Activated effector memory CD4-positive, alpha-beta T cell treated with anti-CD3 and anti-CD28 coated beads, Interleukin-2, amount 50 U/mL, for 16 hours (primary cell): ENCODE data around the gene SPCS3.

Source experiments
- DNase-seq: peaks from one replicate; pipeline ENCODE4 v3.0.0-alpha.2; 2020

The SPCS3 gene

DNA sequence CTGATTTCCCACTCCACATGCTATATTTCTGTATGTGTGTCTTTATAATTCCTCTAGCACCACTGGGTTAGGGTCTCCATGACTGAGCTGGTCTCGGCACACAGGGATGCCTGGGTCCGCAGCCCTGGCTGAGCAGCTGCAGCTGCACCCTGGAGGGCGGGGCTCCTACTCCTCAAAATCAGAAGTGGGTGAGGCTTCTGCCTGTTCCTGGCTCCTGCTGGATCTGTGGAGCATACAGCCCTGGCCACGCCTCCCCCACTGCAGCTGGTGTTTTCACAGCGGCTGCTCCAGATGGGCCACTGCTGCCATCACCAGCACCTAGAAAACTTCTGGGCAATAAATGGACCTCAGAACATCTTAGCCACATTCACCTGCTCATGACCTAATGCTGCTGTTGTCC lies 30.9 kb downstream of the SPCS3 start:
- DNase-seq = no peak

GRCh38 chr4:176354884-176355283 lies 35.1 kb downstream of the SPCS3 start:
- DNase-seq = no peak

- DNase-seq = no peak
Measured at GRCh38 chr4:176357359-176358082, 37.8 kb downstream of the SPCS3 start.

- no peak for DNase-seq
Measured at GRCh38 chr4:176358083-176358469, 38.3 kb downstream of the SPCS3 start.

DNA sequence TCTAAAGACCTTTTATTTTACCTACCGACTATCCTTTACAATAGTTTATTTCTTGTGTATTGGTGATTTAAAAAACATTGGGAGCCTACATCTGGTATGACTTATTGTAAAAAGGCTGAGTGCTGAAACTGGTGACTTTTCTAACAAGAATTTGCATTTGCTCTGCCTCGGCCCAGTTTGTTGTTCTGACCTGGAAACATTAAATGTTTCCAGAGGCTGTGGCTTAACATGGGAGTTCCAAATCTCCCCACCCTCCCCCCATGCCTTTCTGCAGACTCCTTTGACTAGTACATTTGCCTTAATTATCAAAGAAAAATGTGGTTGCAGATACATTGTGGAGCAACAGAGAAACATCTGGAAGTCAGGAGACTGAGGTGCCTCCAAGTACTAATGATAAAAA lies 39.8 kb downstream of the SPCS3 start:
- no peak for DNase-seq

DNA sequence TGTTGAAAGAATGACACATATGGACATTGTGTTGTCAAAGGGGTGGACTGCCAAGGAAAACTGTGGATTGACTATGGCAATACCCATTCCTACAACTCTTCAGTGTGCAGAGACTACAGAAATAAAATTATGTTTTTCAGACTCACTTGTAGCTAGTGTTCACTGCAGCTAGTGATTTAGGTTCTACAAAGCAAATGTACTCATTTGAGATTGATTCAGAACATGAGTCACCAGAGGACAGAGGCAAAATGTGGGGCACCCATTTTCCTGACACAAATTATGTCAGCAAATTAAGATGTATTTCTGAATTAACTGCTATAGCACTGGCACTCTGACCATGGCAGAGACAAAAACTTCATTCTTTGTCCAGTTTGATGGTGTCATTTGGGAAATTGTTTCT lies 40.7 kb downstream of the SPCS3 start:
- no peak for DNase-seq

DNA sequence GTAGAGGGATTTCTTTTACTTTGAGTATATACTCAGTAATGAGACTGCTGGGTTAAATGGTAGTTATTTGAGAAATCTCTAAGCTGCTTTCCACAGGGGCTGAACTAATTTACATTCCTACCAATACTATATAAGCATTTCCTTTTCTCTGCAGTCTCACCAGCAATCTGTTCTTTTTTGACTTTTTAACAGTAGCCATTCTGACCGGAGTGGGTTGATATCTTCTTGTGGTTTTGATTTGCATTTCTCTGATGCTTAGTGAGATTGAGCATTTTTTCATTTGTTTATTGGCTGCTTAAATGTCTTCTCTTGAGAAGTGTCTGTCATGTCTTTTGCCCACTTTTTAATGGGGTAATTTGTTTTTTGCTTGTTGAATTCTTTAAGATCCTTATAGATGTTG lies 43.3 kb downstream of the SPCS3 start:
- no peak for DNase-seq

DNA sequence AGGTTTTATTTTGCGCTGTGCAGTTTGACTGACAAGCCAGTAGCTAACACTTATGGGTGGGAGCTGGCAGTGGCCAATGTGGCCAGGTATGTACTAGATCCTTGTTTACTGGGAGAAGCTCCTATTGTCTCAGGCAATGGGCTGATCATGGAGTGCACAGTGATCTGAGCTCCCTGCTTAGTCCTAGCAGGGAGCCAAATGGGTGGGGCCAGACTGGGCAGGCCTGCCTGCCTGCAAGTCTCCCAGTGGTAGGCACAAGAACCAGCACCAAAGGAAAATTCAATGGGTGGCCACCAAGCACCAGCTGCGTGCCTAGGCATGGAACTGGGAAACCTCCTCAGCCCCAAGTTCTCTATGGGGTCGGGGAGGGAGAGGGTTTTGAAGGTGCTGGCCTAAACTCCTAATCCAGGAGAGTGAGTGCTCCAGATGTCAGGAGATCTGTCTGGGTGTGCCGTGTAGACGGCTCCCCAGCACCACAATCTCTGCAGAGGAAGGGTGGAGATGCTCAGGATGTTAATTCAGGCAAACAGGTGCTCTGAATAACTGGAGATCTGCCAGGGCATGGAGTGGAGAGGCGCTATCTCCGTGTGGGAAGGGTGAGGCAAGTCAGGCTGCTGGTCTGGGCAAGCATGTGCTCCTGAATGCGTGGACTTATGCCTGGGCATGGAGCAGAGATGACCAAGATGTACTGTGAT lies 48.2 kb downstream of the SPCS3 start:
- DNase-seq = no peak

DNA sequence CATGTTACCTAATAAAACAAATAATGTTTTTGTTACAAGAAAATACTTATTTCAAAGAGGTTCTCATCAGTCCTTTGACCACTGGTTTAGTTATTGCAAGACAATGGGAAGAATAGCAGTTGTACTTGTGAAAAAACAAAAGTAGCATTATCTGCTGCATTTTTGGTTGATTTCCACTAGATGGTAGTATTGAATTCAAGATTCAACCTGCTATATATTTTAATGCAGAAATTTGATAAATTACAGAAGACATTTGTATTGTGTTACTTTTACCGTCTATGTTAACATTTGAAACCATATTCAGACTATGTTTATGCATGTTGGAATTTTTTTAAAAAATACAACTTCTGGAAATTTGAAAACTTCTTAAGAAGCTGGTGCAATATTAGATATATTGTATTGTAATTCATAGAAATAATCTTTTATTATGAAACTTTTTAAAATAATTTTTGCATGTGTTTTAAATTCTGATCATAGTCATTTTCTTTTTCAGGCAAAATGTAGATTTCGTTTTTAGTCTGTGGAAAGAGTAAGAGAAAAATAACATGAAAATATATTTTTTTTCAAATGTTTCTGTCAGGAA lies 56.4 kb downstream of the SPCS3 start:
- DNase-seq = no peak

GRCh38 chr4:176377780-176378179 lies 58.0 kb downstream of the SPCS3 start:
- DNase-seq = no peak

GRCh38 chr4:176380352-176381157 lies 60.8 kb downstream of the SPCS3 start:
- no peak for DNase-seq
